H9 (cell line): ENCODE results near the gene C3. TPM values are rescaled to one million over a fixed set of nuclear protein-coding genes. Genes with fewer than 3 reads are reported as not detected.

Experiments used
- DNase-seq: peaks from one replicate; pipeline ENCODE4 v3.0.0-alpha.2; 2017
- H2AFZ ChIP-seq: one replicate; pipeline ENCODE4 v1.6.1; 2013; ENCODE audit warnings: mild to moderate bottlenecking, low read length, control low read depth, moderate library complexity
- H2AK5ac ChIP-seq: 2 replicates; pipeline ENCODE4 v1.6.1; 2013; ENCODE audit warnings: low read length, control low read depth, mixed read lengths; ENCODE audit not compliant: insufficient read length
- H2BK120ac ChIP-seq: one replicate; pipeline ENCODE4 v1.6.1; 2013; ENCODE audit warnings: low read depth, mild to moderate bottlenecking, low read length, control low read depth, inconsistent platforms; ENCODE audit not compliant: poor library complexity, severe bottlenecking
- H2BK12ac ChIP-seq: 2 replicates; pipeline ENCODE4 v1.6.1; 2013; ENCODE audit warnings: low read length, control low read depth, mixed read lengths, low read depth; ENCODE audit not compliant: insufficient read length
- H2BK15ac ChIP-seq: 2 replicates; pipeline ENCODE4 v1.6.1; 2013; ENCODE audit warnings: low read depth, low read length, control low read depth
- H2BK20ac ChIP-seq: one replicate; pipeline ENCODE4 v1.6.1; 2013; ENCODE audit warnings: low read depth, mild to moderate bottlenecking, low read length, control low read depth, inconsistent platforms; ENCODE audit not compliant: poor library complexity, severe bottlenecking
- H2BK5ac ChIP-seq: 2 replicates; pipeline ENCODE4 v1.6.1; 2013; ENCODE audit warnings: low read length, control low read depth, mixed read lengths; ENCODE audit not compliant: insufficient read length
- H3K14ac ChIP-seq: 2 replicates; pipeline ENCODE4 v1.6.1; 2013; ENCODE audit warnings: low read length, control low read depth; ENCODE audit not compliant: insufficient read depth
- H3K18ac ChIP-seq: 2 replicates; pipeline ENCODE4 v1.6.1; 2013; ENCODE audit warnings: low read depth, mild to moderate bottlenecking, mixed read lengths, low read length, control low read depth; ENCODE audit not compliant: insufficient read length
- H3K23ac ChIP-seq: 2 replicates; pipeline ENCODE4 v1.6.1; 2013; ENCODE audit warnings: low read length, control low read depth, mixed read lengths, low read depth; ENCODE audit not compliant: insufficient read length
- H3K23me2 ChIP-seq: 2 replicates; pipeline ENCODE4 v1.6.1; 2013; ENCODE audit warnings: low read depth, mild to moderate bottlenecking, mixed read lengths, low read length, control low read depth; ENCODE audit not compliant: insufficient read length, poor library complexity, severe bottlenecking
- H3K27ac ChIP-seq: 2 replicates; pipeline ENCODE4 v1.5.1; 2013; ENCODE audit warnings: low read length, control low read depth, mixed read lengths, low read depth; ENCODE audit not compliant: insufficient read length
- H3K27me3 ChIP-seq: 2 replicates; pipeline ENCODE4 v1.6.1; 2013; ENCODE audit warnings: low read length, control low read depth, inconsistent platforms; ENCODE audit not compliant: insufficient read depth
- H3K4ac ChIP-seq: 2 replicates; pipeline ENCODE4 v1.6.1; 2013; ENCODE audit warnings: low read depth, mild to moderate bottlenecking, control low read depth, inconsistent platforms, low read length, moderate library complexity
- H3K4me1 ChIP-seq: 2 replicates; pipeline ENCODE4 v1.6.1; 2013; ENCODE audit warnings: low read length, control low read depth, inconsistent platforms; ENCODE audit not compliant: insufficient read depth
- H3K4me2 ChIP-seq: 2 replicates; pipeline ENCODE4 v1.6.1; 2013; ENCODE audit warnings: low read length, control low read depth, mixed read lengths; ENCODE audit not compliant: insufficient read length, insufficient read depth
- H3K56ac ChIP-seq: 2 replicates; pipeline ENCODE4 v1.6.1; 2013; ENCODE audit warnings: low read depth, mild to moderate bottlenecking, mixed read lengths, low read length, control low read depth; ENCODE audit not compliant: insufficient read length
- H3K79me1 ChIP-seq: 2 replicates; pipeline ENCODE4 v1.6.1; 2013; ENCODE audit warnings: low read depth, mild to moderate bottlenecking, moderate library complexity, low read length, control low read depth, inconsistent platforms; ENCODE audit not compliant: insufficient read depth, poor library complexity, severe bottlenecking
- H3K79me2 ChIP-seq: 2 replicates; pipeline ENCODE4 v1.6.1; 2013; ENCODE audit warnings: low read length, control low read depth, inconsistent platforms; ENCODE audit not compliant: insufficient read depth
- H3K9ac ChIP-seq: 2 replicates; pipeline ENCODE4 v1.6.1; 2013; ENCODE audit warnings: low read length, control low read depth, mixed read lengths; ENCODE audit not compliant: insufficient read length; ENCODE audit errors: extremely low read depth
- H3K9me3 ChIP-seq: one replicate; pipeline ENCODE4 v1.6.1; 2013; ENCODE audit warnings: low read depth, low read length, inconsistent platforms; ENCODE audit not compliant: control insufficient read depth
- H3T11ph ChIP-seq: one replicate; pipeline ENCODE4 v1.6.1; 2013; ENCODE audit warnings: mild to moderate bottlenecking, low read length, control low read depth, inconsistent platforms
- H4K20me1 ChIP-seq: one replicate; pipeline ENCODE4 v1.6.1; 2013; ENCODE audit not compliant: control insufficient read depth, insufficient read length, insufficient read depth
- H4K5ac ChIP-seq: 2 replicates; pipeline ENCODE4 v1.6.1; 2013; ENCODE audit warnings: low read depth, mild to moderate bottlenecking, mixed read lengths, low read length, control low read depth; ENCODE audit not compliant: insufficient read length
- H4K8ac ChIP-seq: replicated peaks from 2 replicates; pipeline ENCODE4 v1.6.1; 2013; ENCODE audit warnings: low read length, control low read depth, mixed read lengths, low read depth; ENCODE audit not compliant: insufficient read length
- H4K91ac ChIP-seq: 2 replicates; pipeline ENCODE4 v1.6.1; 2013; ENCODE audit warnings: low read depth, mild to moderate bottlenecking, moderate library complexity, mixed read lengths, low read length, control low read depth; ENCODE audit not compliant: insufficient read length
- H3K27ac Mint-ChIP-seq, 3 experiments: 2 replicates in 2 of 3; 3 replicates in 1 of 3; pipeline ENCODE4 v1.8.0; 2020 to 2021; ENCODE audit warnings: mixed read lengths in 3 of 3, mild to moderate bottlenecking in 1 of 3, moderate library complexity in 1 of 3
- H3K27me3 Mint-ChIP-seq: 2 replicates; pipeline ENCODE4 v1.8.0; 2021; ENCODE audit warnings: low read depth, mild to moderate bottlenecking, moderate library complexity, mixed read lengths
- H3K36me3 Mint-ChIP-seq, 3 experiments: 2 replicates in 2 of 3; 3 replicates in 1 of 3; pipeline ENCODE4 v1.8.0; 2020 to 2021; ENCODE audit warnings: low read depth in 3 of 3, mixed read lengths in 3 of 3; ENCODE audit not compliant: insufficient read depth in 1 of 3
- H3K4me1 Mint-ChIP-seq, 2 experiments: 2 replicates each; pipeline ENCODE4 v1.8.0; 2020; ENCODE audit warnings: mixed read lengths in 2 of 2
- H3K4me3 Mint-ChIP-seq, 2 experiments: 2 replicates in 1 of 2; 3 replicates in 1 of 2; pipeline ENCODE4 v1.8.0; 2020 to 2021; ENCODE audit warnings: mild to moderate bottlenecking in 2 of 2, mixed read lengths in 2 of 2, moderate library complexity in 1 of 2
- H3K9me3 Mint-ChIP-seq, 2 experiments: 2 replicates in 1 of 2; 3 replicates in 1 of 2; pipeline ENCODE4 v1.8.0; 2020; ENCODE audit warnings: mild to moderate bottlenecking in 2 of 2, mixed read lengths in 2 of 2, moderate library complexity in 1 of 2
- CTCF ChIP-seq: fragments of 200-600 bp; sonication (generic); conservative IDR thresholded peaks from 3 replicates; pipeline ENCODE4 v1.8.0; 2021; ENCODE audit warnings: antibody characterized with exemption, mild to moderate bottlenecking
- WGBS: extraction: QIAGEN DNeasy Blood & Tissue Kit; methylation state at CpG from one replicate; pipeline ENCODE4 v1.1.7; 2013; ENCODE audit warnings: missing lambda C conversion rate, low lambda C conversion rate, mixed read lengths; ENCODE audit not compliant: insufficient read length; ENCODE audit errors: extremely low coverage; 5-methylcytosine and 5-hydroxymethylcytosine counted together
- total RNA-seq: library from RNA; stranded (reverse); gene quantifications from 2 replicates; pipeline ENCODE4 v1.2.1, GENCODE V29; 2021

C3 gene
- total RNA-seq, 1 experiment from 2014 or later: 5.9 TPM

- H2BK20ac ChIP-seq: no peak overlapping the region
- no peaks in the 10 kb centered on the region for H4K20me1 ChIP-seq
- H3K9me3 ChIP-seq: no peaks in the 10 kb centered on the region
- H3K4me3 Mint-ChIP-seq: no peak overlapping the region
- no peak overlapping the region for H3K56ac ChIP-seq
- H3K4me1 Mint-ChIP-seq: peaks cover 0 to 28% of the 10 kb centered on the region in 2 experiments
- H2BK120ac ChIP-seq: no peak overlapping the region
- H2BK12ac ChIP-seq: no peak overlapping the region
- H4K5ac ChIP-seq: no peak overlapping the region
- no peak overlapping the region for H4K8ac ChIP-seq
- H3K79me1 ChIP-seq: no peaks in the 10 kb centered on the region
- no peak overlapping the region for H3K23ac ChIP-seq
- no peak overlapping the region for H4K91ac ChIP-seq
- H2AFZ ChIP-seq: no peak overlapping the region
- no peaks in the 10 kb centered on the region for H3K79me2 ChIP-seq
- DNase-seq: no peak
- H3K14ac ChIP-seq: no peak overlapping the region
- peaks cover 0 to 4% (median 3%) of the 10 kb centered on the region in 3 experiments; a peak in 3 of 7 replicates for H3K36me3 Mint-ChIP-seq
- no peak overlapping the region for H3K4me2 ChIP-seq
- no peaks in the 10 kb centered on the region for H3K27me3 ChIP-seq
- H2BK5ac ChIP-seq: no peak overlapping the region
- no peaks in the 10 kb centered on the region for H3K23me2 ChIP-seq
- no peak overlapping the region; a peak in 1 of 7 replicates for H3K27ac Mint-ChIP-seq
- no peak overlapping the region for H2AK5ac ChIP-seq
- no CpG with 5 or more reads among the region's 6 CpGs for WGBS
- H3K27ac ChIP-seq: no peak overlapping the region
- no peak overlapping the region for H3K4ac ChIP-seq
- H3K18ac ChIP-seq: no peak overlapping the region
- H3K9me3 Mint-ChIP-seq: peaks cover 7 to 11% of the 10 kb centered on the region in 2 experiments; a peak in 4 of 5 replicates
- H3T11ph ChIP-seq: no peak overlapping the region
- no peak overlapping the region for H3K9ac ChIP-seq
- no peak for TF ChIP-seq CTCF
- H2BK15ac ChIP-seq: no peak overlapping the region
- H3K27me3 Mint-ChIP-seq: peaks cover 23% of the 10 kb centered on the region
- H3K4me1 ChIP-seq: no peaks in the 10 kb centered on the region; the same call in 1 of the 2 replicates
These were observed 3.9 kb downstream of the C3 start for GRCh38 chr19:6716610-6716970.
